HG02763 (cell line): Measurements from ENCODE around the gene CARHSP1.
"Not testable (repeated sequence)": the region's sequence is repeated elsewhere in the genome, so short reads cannot be mapped to it uniquely, and the experiment has no call there.

Experiments
- ATAC-seq: cut with Tn5 transposase; IDR thresholded peaks from one replicate; pipeline ENCODE4 v1.9.1; 2021; ENCODE audit warnings: mild to moderate bottlenecking, moderate library complexity; ENCODE audit not compliant: unreplicated experiment

The CARHSP1 gene

GRCh38 chr16:8873866-8874195 is 5.0 kb upstream of the CARHSP1 start:
- not testable (repeated sequence) for ATAC-seq

DNA sequence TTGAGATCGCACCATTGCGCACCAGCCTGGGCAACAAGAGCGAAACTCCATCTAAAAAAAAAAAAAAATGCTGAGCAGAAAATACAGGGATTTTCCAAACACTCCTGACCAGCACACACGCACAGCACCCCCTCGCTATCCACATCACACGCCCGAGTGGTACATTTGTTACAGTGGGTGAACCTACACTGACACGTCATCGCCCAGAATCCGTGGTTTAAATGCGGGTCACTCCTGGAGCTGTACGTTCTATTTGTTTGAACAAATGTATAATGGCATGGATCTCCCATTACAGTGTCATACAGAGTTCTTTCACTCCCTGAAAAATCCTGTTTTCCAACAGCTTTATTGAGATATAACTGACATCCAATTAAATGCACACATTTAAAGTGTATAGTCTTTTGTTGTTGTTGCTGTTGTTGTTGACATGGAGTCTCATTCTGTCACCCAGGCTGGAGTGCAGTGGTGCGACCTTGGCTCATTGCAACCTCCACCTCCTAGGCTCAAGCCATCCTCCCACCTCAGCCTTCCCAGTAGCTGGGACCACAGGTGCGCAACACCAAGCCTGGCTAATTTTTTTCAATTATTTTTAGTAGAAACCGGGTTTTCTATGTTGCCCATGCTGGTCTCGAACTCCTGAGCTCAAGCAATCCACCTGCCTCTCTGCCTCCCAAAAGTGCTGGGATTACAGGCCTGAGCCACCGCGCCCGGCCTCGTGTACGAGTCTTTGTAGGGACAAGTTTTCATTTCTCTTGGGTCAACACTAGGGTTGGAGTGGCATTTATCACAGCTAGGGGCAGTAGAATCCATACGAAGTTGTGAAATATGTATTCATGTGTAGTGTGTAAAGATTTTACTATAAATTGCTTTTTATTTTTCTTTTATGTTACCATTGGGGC is 4.4 kb upstream of the CARHSP1 start:
- ATAC-seq: no peak

DNA sequence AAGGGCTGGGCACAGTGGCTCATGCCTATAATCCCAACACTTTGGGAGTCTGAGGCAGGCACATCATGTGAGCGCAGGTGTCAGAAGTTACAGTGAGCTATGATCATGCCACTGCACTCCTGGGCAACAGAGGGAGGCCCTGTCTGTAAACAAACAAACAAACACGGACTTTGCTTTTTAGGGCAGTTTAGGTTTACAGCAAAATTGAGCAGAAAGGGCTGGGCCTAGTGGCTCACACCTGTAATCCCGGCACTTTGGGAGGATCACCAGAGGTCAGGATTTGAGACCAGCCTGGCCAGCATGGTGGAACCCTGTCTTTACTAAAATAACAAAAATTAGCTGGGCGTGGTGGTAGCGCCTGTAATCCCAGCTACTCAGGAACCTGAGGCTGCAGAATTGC is 3.3 kb upstream of the CARHSP1 start:
- ATAC-seq: no peak

DNA sequence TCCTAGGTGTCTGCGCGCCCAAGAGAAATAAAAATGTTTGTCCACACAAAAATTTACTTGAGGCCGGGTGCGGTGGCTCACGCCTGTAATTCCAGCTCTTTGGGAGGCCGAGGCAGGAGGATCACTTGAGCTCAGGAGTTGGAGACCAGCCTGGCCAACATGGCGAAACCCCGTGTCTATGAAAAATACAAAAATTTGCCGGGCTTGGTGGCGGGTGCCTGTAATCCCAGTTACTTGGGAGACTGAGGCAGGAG is 1.1 kb upstream of the CARHSP1 start:
- not testable (repeated sequence) for ATAC-seq

GRCh38 chr16:8869212-8869987 is 594 bp upstream of the CARHSP1 start:
- no peak for ATAC-seq

GRCh38 chr16:8867932-8868415 is 832 bp downstream of the CARHSP1 start:
- ATAC-seq: no peak

- no peak for ATAC-seq
These were observed 1.4 kb downstream of the CARHSP1 start for GRCh38 chr16:8867216-8867931.

DNA sequence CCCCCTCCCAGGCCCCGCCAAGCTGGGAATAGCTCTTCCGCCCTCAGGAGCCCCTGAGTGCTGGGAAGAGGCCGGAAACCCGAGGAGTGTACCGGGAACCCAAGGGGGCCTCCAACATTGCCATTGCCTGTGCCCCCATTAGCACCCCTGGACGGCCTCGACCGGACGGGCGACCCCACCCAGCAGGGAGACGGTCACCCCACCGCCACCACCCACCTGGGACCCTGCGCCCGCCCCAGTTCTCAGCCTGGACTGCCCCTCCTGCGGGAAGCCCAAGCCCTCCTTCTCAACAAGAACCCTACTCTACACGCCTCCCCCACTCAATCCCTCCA is 2.0 kb downstream of the CARHSP1 start:
- no peak for ATAC-seq

DNA sequence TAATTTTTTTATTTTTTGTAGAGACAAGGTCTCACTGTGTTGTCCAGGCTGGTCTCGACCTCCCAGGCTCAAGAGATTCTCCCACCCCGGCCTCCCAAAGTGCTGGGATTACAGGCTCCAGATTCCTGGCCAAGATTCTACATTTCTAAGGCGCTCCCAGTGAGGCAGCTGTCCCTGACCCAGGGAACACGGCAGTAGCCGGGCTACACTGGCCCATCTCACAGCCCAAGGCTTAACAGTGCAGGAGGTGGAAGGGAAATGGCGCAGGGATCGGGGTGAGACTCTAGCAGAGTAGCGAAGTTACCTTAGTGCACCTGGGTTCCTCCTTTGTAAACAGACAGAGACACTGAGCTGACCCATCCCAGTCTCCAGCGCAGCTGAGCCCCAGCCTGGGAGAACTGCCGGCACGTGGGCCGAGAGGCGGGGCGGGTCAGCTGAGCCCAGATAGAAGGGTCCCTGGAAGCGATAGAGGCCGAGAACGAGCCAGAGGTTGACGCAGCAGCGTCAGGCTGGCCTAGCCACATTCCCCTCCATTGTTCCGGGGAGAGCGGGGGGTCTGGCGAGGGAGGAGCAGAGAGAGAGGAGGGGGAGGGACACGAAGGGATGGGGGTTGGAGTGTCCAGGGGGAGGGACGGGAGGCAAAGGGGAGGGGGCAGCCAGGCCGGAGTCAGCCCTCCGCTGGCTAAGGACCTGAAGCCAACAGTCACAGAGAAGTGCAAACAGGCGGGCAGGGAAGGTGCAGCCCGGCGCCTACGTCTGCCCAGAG is 2.5 kb downstream of the CARHSP1 start:
- no peak for ATAC-seq

GRCh38 chr16:8865145-8865882 is 3.5 kb downstream of the CARHSP1 start:
- no peak for ATAC-seq

- ATAC-seq: no peak
These were observed 4.2 kb downstream of the CARHSP1 start for GRCh38 chr16:8864480-8865110.

GRCh38 chr16:8863594-8864424 is 5.0 kb downstream of the CARHSP1 start:
- ATAC-seq: no peak

DNA sequence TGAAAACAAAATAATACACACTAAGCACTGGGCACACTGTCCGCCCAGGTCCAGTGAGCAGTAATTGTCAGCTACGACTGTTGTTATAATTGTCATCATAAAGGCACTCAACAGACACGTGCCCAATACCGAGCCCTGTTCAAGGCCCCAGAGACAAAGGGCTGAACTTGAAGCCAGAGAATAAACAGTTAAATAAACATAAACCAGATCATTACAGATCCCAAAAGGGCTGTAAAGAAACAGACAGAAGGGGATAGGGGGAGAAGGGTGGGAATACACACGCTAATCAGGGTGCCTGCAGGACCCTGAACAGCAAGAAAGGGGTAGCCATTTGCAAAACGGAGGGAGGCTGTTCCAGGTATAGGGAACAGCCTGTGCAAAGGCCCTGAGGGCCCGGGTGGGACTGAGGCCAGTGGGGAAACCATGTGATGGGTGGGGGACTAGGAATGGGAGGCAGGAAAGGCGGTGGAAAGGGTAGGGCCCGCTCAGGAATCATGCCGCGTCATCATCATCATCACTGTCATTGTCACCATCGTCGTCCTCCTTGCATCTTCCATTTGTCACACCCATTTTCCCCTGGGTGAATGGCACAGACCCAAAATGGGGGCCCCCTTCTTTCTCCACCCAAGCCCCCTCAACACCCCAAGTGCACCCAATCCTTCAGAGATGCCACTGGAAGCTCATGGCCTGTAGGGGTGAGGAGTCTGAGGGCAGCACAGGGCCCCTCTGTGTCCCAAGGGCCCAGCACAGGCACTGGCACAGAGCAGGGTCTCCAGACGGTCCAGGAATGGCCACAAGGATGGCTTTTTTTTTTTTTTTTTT is 6.3 kb downstream of the CARHSP1 start:
- no peak for ATAC-seq

DNA sequence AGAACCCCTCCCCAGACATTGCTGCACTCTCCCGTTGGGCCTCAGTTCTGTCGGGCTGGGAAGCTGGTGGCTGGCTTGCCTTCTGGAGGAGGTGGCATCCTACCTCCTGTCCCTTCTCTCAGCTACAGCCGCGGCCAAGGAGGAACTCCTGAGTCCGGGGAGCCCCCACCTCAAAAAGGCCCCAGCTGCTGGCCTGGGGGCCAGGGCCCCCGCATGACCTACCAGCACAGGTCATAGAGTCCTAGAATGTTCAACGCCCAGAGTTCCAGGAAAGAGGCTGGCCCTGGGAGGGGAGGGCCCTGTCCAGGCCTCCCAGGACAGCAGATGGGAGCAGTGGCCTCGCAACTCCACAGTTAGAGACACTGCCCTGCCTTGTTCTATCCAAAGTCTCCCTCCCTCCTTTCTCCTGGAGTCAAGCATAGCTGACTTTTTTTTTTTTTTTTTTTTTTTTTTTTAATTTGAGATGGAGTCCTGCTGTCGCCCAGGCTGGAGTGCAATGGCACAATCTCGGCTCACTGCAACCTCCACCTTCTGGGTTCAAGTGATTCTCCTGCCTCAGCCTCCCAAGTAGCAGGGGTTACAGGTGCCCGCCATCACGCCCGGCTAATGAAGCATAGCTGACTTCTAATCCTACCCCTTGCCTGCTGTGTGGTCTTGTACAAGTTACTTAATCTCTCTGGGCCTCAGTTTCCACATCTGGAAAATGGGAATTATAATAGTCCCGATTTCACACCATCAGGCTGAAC is 7.1 kb downstream of the CARHSP1 start:
- no peak for ATAC-seq

- no peak for ATAC-seq
These were observed 8.6 kb downstream of the CARHSP1 start for GRCh38 chr16:8859913-8860881.
